Fibroblast of the conjunctiva (primary cell): ENCODE results near the gene CPNE5.
"Not testable (repeated sequence)": the region's sequence is repeated elsewhere in the genome, so short reads cannot be mapped to it uniquely, and the experiment has no call there.

Experiments used
- DNase-seq: peaks from one replicate; pipeline ENCODE4 v3.0.0-alpha.2; 2010; ENCODE audit warnings: low read depth

Gene CPNE5

GRCh38 chr6:36723992-36724391, 115.3 kb downstream of the CPNE5 start:
- not testable (repeated sequence) for DNase-seq

- DNase-seq = no peak
Measured at GRCh38 chr6:36722879-36723278, 116.4 kb downstream of the CPNE5 start.

GRCh38 chr6:36722365-36722764, 116.9 kb downstream of the CPNE5 start:
- no peak for DNase-seq

- DNase-seq = no peak
Measured at GRCh38 chr6:36721369-36722140, 117.7 kb downstream of the CPNE5 start.

GRCh38 chr6:36720251-36721141, 118.7 kb downstream of the CPNE5 start:
- no peak for DNase-seq

GRCh38 chr6:36719126-36719525, 120.1 kb downstream of the CPNE5 start:
- no peak for DNase-seq

- no peak for DNase-seq
Measured at GRCh38 chr6:36718560-36718959, 120.7 kb downstream of the CPNE5 start.

GRCh38 chr6:36717871-36718540, 121.2 kb downstream of the CPNE5 start:
- DNase-seq = no peak

- DNase-seq = no peak
Measured at GRCh38 chr6:36717231-36717825, 121.9 kb downstream of the CPNE5 start.

- DNase-seq = no peak
Measured at GRCh38 chr6:36716476-36717093, 122.7 kb downstream of the CPNE5 start.

GRCh38 chr6:36715469-36715868, 123.8 kb downstream of the CPNE5 start:
- DNase-seq = no peak

GRCh38 chr6:36714511-36714910, 124.7 kb downstream of the CPNE5 start:
- DNase-seq = no peak

- DNase-seq = no peak
Measured at GRCh38 chr6:36713846-36714245, 125.4 kb downstream of the CPNE5 start.

GRCh38 chr6:36712816-36713215, 126.4 kb downstream of the CPNE5 start:
- no peak for DNase-seq

- no peak for DNase-seq
Measured at GRCh38 chr6:36706339-36706738, 132.9 kb downstream of the CPNE5 start.

- DNase-seq = not testable (repeated sequence)
Measured at GRCh38 chr6:36704961-36705577, 134.2 kb downstream of the CPNE5 start.

GRCh38 chr6:36703982-36704381, 135.3 kb downstream of the CPNE5 start:
- no peak for DNase-seq

- no peak for DNase-seq
Measured at GRCh38 chr6:36703081-36703606, 136.1 kb downstream of the CPNE5 start.

GRCh38 chr6:36702656-36703055, 136.6 kb downstream of the CPNE5 start:
- no peak for DNase-seq

- DNase-seq = no peak
Measured at GRCh38 chr6:36701401-36701991, 137.7 kb downstream of the CPNE5 start.

- DNase-seq = no peak
Measured at GRCh38 chr6:36700831-36701230, 138.4 kb downstream of the CPNE5 start.
